ENCODE measurements around the gene ZNF813.
"Not testable (repeated sequence)": the region's sequence is repeated elsewhere in the genome, so short reads cannot be mapped to it uniquely, and the experiment has no call there.

- TF ChIP-seq CTCF (IDR thresholded peaks at IDR 0.05 in 2 of 3, conservative IDR thresholded peaks at IDR 0.05 in 1 of 3; ENCODE audit: insufficient read depth in 2 of 3, low read depth in 1 of 3, low read length in 3 of 3); ZNF224 (CRISPR knock-in tag; IDR thresholded peaks at IDR 0.05): not testable (repeated sequence)
Measured at GRCh38 chr19:53423074-53423473, 44.5 kb upstream of the ZNF813 start.

Measured in K562 (cell line).